ENCODE data around the gene ASCL1. TPM values are rescaled to one million over a fixed set of nuclear protein-coding genes. Genes with fewer than 3 reads are reported as not detected.

The ASCL1 gene
- total RNA-seq (ENCODE audit: insufficient read depth, low replicate concordance): not detected

DNA sequence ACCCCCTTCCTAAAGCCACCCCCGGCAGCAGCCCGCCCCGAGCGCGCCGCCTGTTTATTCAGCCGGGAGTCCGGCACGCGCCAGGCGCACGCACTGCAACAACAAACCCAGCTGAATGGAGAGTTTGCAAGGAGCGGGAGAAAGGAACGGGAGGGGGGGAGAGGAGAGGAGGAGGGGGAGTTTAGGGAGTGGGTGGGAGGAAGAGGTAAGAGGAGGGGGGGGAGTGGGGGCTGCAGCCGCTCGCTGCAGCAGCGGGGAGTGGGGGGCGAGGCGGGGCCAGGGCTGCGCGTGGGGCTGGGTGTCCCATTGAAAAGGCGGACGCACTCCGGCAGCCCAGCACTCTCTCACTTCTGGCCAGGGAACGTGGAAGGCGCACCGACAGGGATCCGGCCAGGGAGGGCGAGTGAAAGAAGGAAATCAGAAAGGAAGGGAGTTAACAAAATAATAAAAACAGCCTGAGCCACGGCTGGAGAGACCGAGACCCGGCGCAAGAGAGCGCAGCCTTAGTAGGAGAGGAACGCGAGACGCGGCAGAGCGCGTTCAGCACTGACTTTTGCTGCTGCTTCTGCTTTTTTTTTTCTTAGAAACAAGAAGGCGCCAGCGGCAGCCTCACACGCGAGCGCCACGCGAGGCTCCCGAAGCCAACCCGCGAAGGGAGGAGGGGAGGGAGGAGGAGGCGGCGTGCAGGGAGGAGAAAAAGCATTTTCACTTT, at the start of gene ASCL1:
Gene ASCL1 (plus strand): TSS at position 336 of the 712 bp plus-strand sequence. CDS start 571 bp downstream, outside the sequence.
- DNase-seq (ENCODE audit: low spot score): peak; percentile 53

DNA sequence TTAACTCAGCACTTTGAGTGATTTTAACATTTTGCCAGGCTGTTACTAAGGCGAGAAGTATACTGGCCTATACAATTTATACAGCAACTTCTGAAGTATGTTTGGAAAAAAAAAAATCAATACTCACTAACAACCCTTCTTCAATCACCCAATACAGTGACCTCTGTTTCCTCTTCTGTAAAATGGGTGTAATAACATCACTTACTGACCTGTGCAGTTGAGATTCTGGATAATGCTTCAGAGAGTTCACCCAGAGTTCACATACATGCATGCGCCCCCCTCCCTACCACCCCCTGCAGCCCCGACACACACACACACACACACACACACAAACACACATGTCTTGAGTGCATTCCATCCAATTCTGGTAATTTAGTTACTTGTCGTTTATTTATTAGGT, 49.6 kb upstream of the ASCL1 start:
- DNase-seq (ENCODE audit: low spot score): no peak

DNA sequence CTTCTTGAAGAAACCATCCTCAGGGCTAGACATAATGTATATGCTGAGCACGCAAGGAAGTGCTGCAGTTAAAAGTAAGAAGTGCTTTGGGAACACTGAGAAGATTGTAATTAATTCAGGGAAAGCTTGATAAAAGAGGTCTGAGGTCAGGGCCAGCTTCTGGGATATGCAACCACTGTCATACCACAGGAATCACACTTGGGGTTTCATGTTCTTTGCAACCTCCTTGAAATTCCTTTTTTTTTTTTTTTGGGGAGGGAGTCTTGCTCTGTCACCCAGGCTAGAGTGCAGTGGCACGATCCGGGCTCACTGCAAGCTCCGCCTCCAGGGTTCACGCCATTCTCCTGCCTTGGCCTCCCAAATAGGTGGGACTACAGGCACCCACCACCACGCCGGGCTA, 47.3 kb upstream of the ASCL1 start:
- DNase-seq (ENCODE audit: low spot score): no peak

DNA sequence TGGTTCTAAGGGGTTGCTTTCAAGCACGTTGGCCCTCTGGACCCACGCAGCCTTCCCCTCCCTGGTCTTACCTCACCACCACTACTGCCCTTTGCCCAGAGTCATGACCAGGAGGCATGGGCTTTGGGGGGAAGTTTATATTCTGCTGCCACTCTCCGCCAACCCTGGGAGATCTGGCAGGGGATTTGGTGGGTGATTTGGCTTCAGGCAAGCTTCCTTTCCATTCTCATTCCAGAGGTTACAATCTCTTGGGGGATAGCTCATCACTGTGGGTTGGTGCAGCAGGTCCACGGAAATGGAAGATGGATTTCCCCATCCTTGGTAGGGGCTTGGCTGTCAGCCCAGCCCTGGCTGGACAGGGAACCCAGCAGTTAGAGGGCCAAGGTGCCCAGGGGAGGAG, 46.7 kb upstream of the ASCL1 start:
- no peak for DNase-seq (ENCODE audit: low spot score)

DNA sequence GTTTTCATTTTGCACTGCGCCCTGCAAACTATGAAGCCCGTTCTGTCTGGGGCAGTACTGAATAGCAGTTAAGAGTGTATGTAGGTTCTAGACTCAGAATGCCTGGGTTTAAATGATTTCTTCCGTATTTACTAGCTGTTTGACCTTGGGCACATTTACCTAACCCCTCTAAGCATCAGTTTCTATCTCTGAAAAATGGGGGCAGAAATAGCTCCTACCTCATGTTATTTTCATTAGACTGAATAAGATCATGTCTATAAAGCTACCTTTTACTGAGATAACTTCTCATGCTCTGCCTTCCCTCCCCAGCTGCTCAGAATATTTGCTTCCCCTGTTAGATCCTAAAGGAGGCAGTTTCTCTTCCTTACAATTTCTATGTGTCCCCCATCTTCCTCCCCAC, 46.2 kb upstream of the ASCL1 start:
- DNase-seq (ENCODE audit: low spot score): no peak

DNA sequence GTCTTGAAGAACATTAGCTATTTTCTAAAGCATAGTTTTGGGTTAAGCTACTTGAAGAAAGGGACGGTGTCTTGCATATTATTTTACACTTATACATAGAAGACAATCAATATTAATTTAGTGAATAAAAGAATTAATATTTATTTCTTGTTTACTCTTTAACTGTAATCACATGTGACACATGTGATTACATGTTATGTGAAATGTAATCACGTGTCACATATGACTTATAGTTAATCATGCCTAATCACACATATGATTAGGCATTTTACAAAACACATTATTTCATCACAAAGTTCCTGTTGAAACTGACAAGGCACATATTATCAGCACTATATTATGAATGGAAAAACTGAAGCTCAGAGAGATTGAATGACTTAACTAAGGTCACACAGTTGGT, 45.2 kb upstream of the ASCL1 start:
- no peak for DNase-seq (ENCODE audit: low spot score)

DNA sequence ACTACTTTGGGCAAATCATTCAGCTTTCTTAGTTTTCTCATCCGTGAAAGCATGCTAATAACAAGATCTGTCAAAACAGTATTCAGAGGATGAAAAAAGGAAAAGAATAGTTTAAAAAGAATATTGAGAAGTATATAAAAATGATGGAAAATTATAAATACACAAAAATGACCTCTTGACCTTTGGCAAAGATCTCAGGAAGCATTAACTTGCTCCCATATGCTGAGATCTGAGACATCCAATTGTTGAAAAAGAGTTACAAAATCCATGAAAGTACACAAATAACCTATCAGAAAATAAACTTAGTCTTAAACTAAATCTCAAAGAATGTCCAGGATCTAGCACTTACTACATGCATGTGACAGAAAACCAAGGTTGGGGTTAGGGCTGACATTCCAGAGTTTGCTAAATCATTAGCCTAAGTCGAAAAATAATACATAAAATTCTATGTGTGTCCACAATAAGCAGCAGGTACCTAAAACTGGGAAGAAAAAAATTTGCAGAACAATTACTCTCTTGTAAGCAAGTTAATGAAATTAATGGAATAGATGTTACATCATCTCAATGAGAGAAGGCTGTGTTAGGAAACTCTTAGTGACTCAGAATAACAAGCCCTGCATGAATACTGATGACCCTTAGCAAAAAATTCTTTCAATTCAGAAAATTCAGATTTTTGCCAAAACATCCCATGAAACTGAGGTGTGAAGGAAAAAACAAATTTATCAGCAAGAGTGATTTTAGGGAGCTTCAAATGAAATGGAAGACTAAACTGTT, 43.8 kb upstream of the ASCL1 start:
- DNase-seq (ENCODE audit: low spot score): no peak

DNA sequence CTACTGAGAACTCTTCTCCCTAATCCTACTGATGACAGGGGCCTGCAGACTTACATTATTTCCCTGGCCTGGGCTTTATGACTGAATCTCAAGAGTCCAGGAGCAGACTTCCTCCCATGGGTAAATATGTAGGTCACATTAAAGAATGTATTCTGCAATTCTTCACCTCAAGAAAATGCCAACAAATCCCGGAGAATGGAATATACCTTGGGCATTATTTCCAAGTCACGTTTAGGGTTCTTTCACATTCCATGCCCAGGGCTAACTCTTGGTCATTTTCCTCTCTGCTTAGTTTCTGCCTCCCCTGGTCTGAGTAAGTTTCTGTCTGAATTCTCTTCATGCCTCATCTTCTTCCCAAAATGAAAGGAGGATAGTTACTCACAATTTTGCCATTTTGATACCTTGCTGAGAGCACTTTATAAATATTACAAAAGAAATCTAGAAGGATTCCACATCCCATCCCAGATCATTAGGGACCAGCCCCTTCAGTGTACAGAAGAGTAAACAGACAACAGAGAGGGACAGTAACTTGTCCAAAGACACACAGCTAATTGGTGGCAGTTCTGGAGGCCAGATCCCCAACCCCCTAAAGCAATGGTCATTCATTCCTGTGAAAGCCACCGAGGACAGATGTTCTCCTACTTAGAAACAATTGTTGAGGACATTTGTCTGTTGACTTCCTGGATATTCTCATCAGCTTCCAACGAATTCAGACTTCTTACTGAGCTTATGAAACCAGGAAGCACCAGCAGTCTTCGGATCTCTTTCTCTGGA, 41.0 kb upstream of the ASCL1 start:
- peak; percentile 6 for DNase-seq (ENCODE audit: low spot score)

DNA sequence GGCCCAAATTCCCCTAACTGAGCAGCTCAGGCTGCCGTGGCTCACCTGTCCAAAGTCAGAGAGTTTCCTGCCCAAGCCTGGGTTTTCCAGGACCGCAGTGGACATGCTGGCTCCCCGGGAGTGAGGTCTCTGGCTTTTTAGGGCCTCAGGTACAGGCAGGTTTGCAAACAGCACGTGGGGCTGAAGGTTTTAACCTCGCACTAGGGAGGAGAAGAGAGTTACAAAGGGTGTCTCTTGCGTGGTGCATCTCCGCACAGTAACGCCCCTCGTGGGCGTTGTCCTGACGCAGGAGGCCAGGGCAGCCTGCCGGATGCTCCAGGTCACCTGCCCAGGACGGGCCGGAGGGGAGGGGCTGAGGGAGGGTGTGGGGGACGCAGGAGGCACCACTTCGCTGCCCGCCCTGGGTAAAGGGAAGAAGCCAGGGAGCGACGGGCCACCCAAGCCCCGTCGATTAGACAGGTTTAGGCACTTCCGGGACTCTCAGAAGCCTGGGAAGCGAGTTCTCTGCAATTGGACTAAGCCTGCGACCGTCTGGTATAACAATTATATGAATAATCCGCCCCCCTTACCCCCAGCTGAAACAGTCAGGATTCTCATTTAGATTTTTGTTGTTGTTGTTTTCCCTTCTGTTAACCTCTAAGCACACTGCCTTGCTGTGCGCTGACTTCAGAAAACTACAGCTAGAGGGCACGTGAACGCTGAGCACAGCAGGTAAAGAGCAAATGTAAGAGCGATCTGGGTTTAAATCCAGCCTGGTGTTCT, 40.3 kb upstream of the ASCL1 start, which contains the start of gene PAH:
Gene PAH (minus strand): TSS at position 219 of the 762 bp plus-strand sequence. CDS start 114 bp downstream, at position 105.
- DNase-seq (ENCODE audit: low spot score): peak; percentile 9

DNA sequence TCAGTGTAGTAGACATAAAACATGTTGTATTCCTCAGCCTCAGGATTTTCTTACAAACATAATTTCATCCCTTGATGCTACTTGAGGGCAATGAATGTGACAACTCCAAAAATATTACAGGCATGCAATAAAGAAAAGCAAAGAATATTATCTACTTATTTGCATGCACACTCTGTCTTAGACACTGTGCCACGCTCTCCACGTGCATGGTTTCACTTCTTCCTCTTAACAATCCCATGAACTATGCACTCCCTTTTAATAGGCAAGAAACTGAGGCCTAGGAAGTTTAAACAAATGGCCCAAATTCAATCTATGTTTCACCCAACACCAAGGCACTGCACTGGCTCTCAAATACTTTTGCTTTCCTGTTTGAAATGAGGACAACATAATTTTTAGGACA, 38.6 kb upstream of the ASCL1 start:
- no peak for DNase-seq (ENCODE audit: low spot score)

DNA sequence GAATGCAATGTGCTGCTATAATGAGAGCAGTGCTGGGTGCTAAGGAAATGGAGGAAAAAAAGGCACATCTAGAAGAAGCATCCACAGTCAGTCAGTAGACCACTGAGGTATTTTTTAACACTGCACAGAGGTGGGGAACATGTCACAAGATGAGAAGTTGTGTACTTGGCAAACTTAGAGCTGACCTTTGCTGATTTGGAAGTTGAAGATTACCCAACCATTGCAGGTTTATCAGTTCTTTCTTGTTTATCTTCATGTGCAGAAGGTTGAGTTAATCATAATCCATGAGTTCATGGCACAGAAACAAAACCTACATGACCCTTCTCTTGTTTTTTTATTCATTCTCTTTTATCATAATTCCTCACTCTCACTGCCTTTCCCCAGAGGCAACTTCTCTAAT, 37.2 kb upstream of the ASCL1 start:
- DNase-seq (ENCODE audit: low spot score): no peak

DNA sequence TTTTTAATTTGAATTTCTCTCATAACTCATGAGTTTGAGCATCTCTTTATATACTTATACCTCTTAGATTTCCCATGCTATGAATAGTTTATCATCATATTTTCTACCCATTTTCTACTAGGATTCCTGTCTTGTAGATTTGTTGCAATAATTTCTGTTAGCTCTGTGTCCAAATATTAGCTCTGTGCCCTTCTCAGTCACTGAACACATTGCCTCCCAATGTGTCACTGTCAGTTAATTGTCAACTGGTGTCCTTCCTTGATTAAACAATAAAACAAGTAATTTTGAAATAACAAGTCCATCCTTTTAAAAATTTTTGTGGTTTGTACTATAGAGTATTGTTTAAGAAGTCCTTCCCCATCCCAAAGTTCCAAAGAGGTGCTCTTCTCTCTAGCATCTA, 36.2 kb upstream of the ASCL1 start:
- no peak for DNase-seq (ENCODE audit: low spot score)

DNA sequence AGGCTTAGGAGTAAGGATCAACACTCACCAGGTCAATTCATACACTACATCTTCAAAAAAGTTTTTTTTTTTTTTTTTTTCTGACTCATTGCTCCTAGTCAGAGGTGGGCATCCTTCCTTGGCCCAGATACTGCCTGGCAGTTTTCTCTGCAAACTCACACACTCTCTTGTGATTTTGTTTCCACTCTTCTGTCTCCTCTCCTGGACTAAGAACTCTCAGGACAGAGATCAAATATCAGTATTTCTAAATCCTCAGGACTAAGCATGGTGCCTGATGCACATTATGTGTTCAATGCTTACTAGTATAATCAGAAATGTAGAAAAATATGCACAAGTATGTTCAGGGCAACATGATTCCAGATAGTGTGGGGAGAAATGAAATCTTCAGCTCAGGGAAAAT, 30.3 kb upstream of the ASCL1 start:
- no peak for DNase-seq (ENCODE audit: low spot score)

DNA sequence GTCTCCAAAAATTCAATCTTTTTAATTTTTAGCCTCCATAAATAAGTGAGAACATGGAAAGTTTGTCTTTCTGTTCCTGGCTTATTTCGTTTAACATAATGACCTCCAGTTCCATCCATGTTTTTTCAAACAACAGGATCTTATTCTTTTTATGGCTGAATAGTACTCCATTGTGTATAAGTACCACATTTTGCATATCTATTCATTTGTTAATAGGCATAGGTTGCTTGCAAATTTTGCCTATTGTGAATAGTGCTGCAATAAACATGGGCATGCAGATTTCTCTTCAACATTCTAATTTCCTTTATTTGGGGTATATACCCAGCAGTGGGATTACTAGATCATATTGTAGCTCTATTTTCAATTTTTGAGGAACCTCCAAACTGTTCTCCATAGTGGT, 24.3 kb upstream of the ASCL1 start:
- no peak for DNase-seq (ENCODE audit: low spot score)

DNA sequence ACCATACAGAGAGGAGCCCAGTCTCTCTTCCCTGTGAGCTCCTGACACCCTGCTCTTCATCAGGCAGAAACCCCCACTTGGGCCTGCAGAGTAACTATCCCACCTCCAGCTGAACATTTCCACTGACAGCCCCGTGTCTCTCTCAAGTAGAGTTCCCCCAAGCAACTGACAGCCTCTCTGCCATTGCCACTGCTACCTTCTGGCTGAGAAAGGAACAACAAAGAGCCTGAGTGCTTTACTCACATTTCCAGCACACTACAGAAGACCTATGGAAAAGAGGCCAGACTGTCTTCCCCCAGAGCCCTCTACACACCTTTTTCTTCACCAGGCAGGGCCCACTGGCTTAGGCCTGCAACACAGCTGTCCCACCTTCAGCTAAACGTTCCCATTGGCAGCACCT, 18.4 kb upstream of the ASCL1 start:
- no peak for DNase-seq (ENCODE audit: low spot score)

DNA sequence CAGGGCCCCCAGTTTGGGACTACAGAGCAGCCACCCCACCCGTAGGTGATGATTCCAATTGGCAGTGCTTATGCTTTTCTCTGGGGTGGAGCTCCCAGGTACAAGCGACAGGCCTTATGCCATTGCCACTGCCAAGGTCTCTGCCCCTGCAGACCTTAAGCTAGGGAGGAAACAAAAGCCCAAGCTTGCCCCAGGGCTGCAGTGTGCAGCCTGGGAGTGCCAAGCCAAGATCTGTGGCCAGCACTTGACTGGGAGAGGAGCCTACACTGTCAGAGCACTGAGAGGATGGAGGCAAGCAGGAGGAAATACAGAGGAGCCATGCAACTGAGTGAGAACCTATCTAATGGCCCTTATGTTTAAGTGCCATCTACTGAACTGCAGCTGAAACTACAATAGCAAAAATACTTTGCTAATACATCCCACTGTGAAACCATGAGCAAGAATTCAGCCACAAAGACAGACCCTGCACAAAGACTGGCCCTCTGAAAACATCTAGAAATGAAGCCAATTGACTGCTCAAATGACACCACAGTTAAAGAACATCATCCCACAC, 17.7 kb upstream of the ASCL1 start:
- no peak for DNase-seq (ENCODE audit: low spot score)

DNA sequence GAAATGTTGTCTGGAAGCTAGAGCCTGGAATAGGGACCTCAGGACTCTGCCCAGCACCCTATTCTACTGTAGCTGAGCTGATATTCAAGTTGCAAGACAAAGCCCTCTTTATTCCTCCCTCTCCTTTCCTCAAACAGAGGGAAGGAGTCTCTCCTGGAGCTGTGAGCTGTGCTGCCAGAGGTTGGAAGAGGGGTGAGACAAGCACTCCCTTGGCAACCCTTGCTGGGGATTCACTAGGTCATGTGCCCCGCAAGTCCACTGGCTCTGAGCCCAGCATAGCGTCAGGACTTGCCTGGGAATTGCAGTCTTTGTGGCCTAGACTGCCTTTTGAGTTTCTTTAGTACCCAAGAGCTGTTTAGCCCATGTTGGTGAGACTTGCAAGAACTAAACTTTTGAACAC, 11.4 kb upstream of the ASCL1 start:
- no peak for DNase-seq (ENCODE audit: low spot score)

DNA sequence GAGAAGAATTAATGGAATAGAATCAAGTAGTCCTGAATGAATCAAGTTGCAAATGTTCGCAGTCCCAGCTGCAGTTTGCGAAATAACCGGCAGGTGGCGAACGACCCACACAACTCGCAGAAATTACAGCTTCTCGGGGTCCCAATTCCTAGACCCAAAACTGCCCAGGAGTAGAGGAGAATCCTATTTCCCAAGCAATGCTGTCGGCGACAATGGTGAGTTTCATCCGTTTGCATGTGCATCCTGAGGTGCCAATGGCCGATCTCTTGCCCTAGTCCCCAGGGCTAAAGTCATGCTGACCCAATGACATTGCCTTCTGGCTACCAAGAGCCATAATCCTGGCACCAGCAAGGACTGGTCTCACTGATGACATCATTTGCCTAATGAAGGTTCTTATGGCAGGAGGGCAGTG, 8.5 kb upstream of the ASCL1 start:
- DNase-seq (ENCODE audit: low spot score): peak; percentile 30

DNA sequence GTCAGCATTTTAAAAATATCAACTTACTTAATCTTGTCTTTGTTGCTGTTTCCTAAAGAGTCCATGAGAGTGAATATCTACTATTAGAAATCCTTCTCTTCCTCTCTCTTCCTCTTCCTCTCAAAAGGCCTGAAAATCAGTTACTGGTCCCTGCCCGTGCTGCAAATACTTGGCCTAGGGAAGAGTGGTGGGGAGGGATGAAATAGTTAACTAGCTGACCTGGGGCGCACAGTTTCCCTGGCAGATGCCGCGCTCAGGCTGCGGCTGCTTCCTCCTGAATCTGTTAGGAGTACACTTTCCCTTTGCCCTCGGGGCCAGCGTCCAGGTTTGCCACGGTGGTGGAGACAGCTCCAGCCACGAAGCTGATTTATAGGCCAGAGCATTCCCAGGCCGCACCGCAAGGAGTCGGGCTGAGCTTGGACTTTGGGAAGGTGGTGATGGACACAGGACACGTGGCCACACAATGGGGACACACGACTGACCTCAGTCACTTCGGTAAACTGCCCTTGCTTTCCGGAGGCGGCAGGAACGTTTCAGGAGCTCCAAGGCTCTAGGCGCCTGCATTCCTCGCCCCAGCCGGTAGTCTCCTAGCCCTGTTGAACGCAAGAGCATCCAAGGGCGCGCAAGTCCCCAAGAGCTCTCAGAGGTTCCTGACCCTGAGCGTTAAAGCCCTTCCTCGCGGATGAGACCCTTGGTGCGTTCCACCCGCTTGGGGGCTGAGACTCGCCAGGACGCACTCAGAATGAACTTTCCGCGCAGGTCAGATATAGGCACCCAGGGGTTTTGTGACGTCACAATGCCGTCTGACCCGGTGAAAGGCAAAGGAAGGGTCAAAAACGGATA, 7.1 kb upstream of the ASCL1 start:
- DNase-seq (ENCODE audit: low spot score): peak; percentile 12

DNA sequence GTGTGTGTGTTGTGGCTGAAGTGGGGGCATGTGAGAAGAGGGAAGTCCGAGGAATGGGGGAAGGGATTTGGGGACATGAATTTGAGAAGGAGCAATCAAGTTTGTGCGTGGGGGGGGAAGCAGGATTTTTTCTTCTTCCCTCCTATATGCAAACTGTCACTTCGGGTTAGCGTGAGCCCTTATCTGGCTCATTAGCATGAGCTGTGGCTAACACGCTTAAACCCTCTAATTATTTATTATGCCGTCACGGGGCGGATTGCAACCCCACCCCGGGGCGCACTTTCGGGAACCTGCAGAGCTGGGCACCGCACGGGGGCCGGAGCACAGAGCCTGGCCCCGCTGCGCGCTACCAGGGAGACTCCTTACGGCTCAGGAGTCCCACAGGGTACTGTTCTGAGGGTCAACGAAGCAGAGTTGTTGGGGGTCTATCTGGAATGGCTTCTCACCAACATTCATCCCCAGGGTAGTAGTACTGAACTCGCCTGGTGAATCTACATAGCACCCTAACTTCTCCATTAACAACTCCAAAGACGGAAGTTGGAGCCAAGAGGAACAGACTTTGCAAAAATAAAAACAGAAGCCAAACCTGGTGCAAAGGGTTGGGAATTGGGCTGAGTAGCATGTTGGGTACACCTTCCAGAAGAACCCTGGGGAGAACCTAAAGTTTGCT, 6.4 kb upstream of the ASCL1 start:
- DNase-seq (ENCODE audit: low spot score): no peak
